GM19193 (cell line): ENCODE results near the gene SARS1.

Experiments used
- POLR2A ChIP-seq: IDR thresholded peaks from 4 replicates; pipeline ENCODE4 v1.6.1; 2011; ENCODE audit not compliant: insufficient read depth, insufficient read length; ENCODE audit errors: extremely low read depth

SARS1 gene

GRCh38 chr1:109248797-109249629 lies 35.3 kb downstream of the SARS1 start, which contains the start of gene CELSR2:
CELSR2 (plus strand) TSS chr1:109249539; CDS start chr1:109250080, 541 bp downstream.
- TF ChIP-seq POLR2A: no peak

- no peak for TF ChIP-seq POLR2A
These were observed 36.1 kb downstream of the SARS1 start for GRCh38 chr1:109249654-109250401.

- no peak for TF ChIP-seq POLR2A
These were observed 36.9 kb downstream of the SARS1 start for GRCh38 chr1:109250454-109251276.

- TF ChIP-seq POLR2A: no peak
These were observed 37.8 kb downstream of the SARS1 start for GRCh38 chr1:109251277-109252166.

GRCh38 chr1:109252167-109252892 lies 38.6 kb downstream of the SARS1 start:
- TF ChIP-seq POLR2A: no peak

GRCh38 chr1:109252893-109253802 lies 39.4 kb downstream of the SARS1 start:
- no peak for TF ChIP-seq POLR2A

- no peak for TF ChIP-seq POLR2A
These were observed 40.3 kb downstream of the SARS1 start for GRCh38 chr1:109253803-109254620.

- TF ChIP-seq POLR2A: no peak
These were observed 40.9 kb downstream of the SARS1 start for GRCh38 chr1:109254621-109255096.

- no peak for TF ChIP-seq POLR2A
These were observed 41.5 kb downstream of the SARS1 start for GRCh38 chr1:109255097-109255651.

GRCh38 chr1:109255678-109256077 lies 42.0 kb downstream of the SARS1 start:
- no peak for TF ChIP-seq POLR2A

- TF ChIP-seq POLR2A: no peak
These were observed 42.4 kb downstream of the SARS1 start for GRCh38 chr1:109256085-109256484.

GRCh38 chr1:109256971-109257681 lies 43.4 kb downstream of the SARS1 start:
- no peak for TF ChIP-seq POLR2A
